Measurements from ENCODE around the gene TMEM61. TPM values are rescaled to one million over a fixed set of nuclear protein-coding genes. Genes with fewer than 3 reads are reported as not detected.
A peak's percentile ranks its signal among the peaks of the same experiment; 100 is the strongest.

TMEM61 gene
- total RNA-seq, 6 donors from 2014 or later = 2.3 to 8.1 (median 2.9) TPM; not detected in 1

- WGBS, 2 donors = 29 to 40% methylated on average over 4 to 5 of the region's 5 CpGs
- Histone ChIP-seq H3K27me3 (peaks cover 0 to 8% (median 0%) of the 10 kb centered on the region in 4 donors), H3K36me3 (no peaks in the 10 kb centered on the region), H3K9me3 (no peaks in the 10 kb centered on the region), H3K27ac (peak overlapping the region in 1 of 4 donors; percentile 81), H3K4me1 (peaks cover 0 to 24% (median 8%) of the 10 kb centered on the region in 4 donors), H3K4me3 (peak overlapping the region in 3 of 4 donors; percentile 41 to 57 (median 46))
- ATAC-seq (ENCODE audit: low FRiP score in 2 of 2) (no peak), DNase-seq (no peak)
- TF ChIP-seq POLR2AphosphoS5 (IDR thresholded peaks at IDR 0.05) = no peak
- no peak for TF ChIP-seq EP300 (IDR thresholded peaks at IDR 0.05)
- TF ChIP-seq, protein P1, sequence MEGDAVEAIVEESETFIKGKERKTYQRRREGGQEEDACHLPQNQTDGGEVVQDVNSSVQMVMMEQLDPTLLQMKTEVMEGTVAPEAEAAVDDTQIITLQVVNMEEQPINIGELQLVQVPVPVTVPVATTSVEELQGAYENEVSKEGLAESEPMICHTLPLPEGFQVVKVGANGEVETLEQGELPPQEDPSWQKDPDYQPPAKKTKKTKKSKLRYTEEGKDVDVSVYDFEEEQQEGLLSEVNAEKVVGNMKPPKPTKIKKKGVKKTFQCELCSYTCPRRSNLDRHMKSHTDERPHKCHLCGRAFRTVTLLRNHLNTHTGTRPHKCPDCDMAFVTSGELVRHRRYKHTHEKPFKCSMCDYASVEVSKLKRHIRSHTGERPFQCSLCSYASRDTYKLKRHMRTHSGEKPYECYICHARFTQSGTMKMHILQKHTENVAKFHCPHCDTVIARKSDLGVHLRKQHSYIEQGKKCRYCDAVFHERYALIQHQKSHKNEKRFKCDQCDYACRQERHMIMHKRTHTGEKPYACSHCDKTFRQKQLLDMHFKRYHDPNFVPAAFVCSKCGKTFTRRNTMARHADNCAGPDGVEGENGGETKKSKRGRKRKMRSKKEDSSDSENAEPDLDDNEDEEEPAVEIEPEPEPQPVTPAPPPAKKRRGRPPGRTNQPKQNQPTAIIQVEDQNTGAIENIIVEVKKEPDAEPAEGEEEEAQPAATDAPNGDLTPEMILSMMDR (IDR thresholded peaks at IDR 0.05) = no peak
- TF ChIP-seq POLR2A (IDR thresholded peaks at IDR 0.05) = no peak
Measured at GRCh38 chr1:55040933-55041494, 60.6 kb downstream of the TMEM61 start.

- Histone ChIP-seq H3K9me3 (no peaks in the 10 kb centered on the region), H3K4me1 (peaks cover 0 to 22% (median 8%) of the 10 kb centered on the region in 4 donors), H3K36me3 (no peaks in the 10 kb centered on the region), H3K27ac (no peak overlapping the region), H3K4me3 (peak overlapping the region in 2 of 4 donors; percentile 46 to 57), H3K27me3 (peaks cover 0 to 8% (median 0%) of the 10 kb centered on the region in 4 donors)
- DNase-seq = no peak
- ATAC-seq (ENCODE audit: low FRiP score in 2 of 2) = no peak
- WGBS, 2 donors = 59 to 75% methylated on average over 3 of the region's 3 CpGs
- TF ChIP-seq, protein P1 (IDR thresholded peaks at IDR 0.05) = no peak
- no peak for TF ChIP-seq POLR2A (IDR thresholded peaks at IDR 0.05)
- TF ChIP-seq EP300 (IDR thresholded peaks at IDR 0.05) = no peak
- TF ChIP-seq POLR2AphosphoS5 (IDR thresholded peaks at IDR 0.05) = no peak
Measured at GRCh38 chr1:55041613-55042012, 61.2 kb downstream of the TMEM61 start.

Other genes with a start within 250 kb of the TMEM61 start
- gene PARS2, start 216.1 kb upstream of the TMEM61 start, total RNA-seq = 1 to 10 TPM; 1.0 to 4.8 (median 3.9) TPM
- gene TTC22, start 179.3 kb upstream of the TMEM61 start, total RNA-seq = 10 to 100 TPM in 4 of 6 donors, 1 to 10 TPM in 2; 6.9 to 15.7 (median 12.1) TPM
- 100 to 1,000 TPM; 188 to 863 (median 555) TPM for gene DHCR24, start 93.4 kb upstream of the TMEM61 start, total RNA-seq
- under 1 TPM in 2 of 6 donors, not detected in 4; under 0.01 to 0.10 TPM for gene BSND, start 18.3 kb downstream of the TMEM61 start, total RNA-seq
- 10 to 100 TPM in 5 of 6 donors, 1 to 10 TPM in 1; 9.4 to 63.9 (median 31.5) TPM for gene PCSK9, start 58.9 kb downstream of the TMEM61 start, total RNA-seq
- gene USP24, start 234.7 kb downstream of the TMEM61 start, total RNA-seq = 10 to 100 TPM; 31.9 to 57.6 (median 41.9) TPM

Measured in upper lobe of left lung (tissue), 6 donors.